CD4-positive, CD25-positive, alpha-beta regulatory T cell (primary cell): ENCODE data around the gene RAB3GAP1. TPM values are rescaled to one million over a fixed set of nuclear protein-coding genes. Genes with fewer than 3 reads are reported as not detected.
A peak's percentile ranks its signal among the peaks of the same experiment; 100 is the strongest.
"Not testable (repeated sequence)": the region's sequence is repeated elsewhere in the genome, so short reads cannot be mapped to it uniquely, and the experiment has no call there.

ENCODE experiments used
- ATAC-seq, 2 donors: fragments of 150-1000 bp; cut with Tn5 transposase; one replicate each; pipeline ENCODE4 v1.10.0; 2021; ENCODE audit warnings: low read depth in 2 of 2, moderate number of reproducible peaks in 2 of 2, moderate library complexity in 1 of 2
- DNase-seq, 3 donors: peaks; one replicate each; pipeline versions ENCODE4 v3.0.0 to v3.0.0-alpha.2; 2012 to 2022; ENCODE audit warnings: mixed read lengths in 1 of 3
- H3K27ac ChIP-seq: one replicate; pipeline ENCODE4 v1.7.0; 2013; ENCODE audit warnings: mild to moderate bottlenecking, low read length; ENCODE audit not compliant: insufficient read depth, poor library complexity, severe bottlenecking
- H3K27me3 ChIP-seq: one replicate; pipeline ENCODE4 v1.7.0; 2013; ENCODE audit warnings: low read length; ENCODE audit not compliant: control insufficient read depth, insufficient read depth
- H3K36me3 ChIP-seq: one replicate; pipeline ENCODE4 v1.7.0; 2013; ENCODE audit warnings: mild to moderate bottlenecking, low read length, moderate library complexity; ENCODE audit not compliant: control insufficient read depth, insufficient read depth
- H3K4me1 ChIP-seq: 2 replicates; pipeline ENCODE4 v1.7.0; 2013; ENCODE audit warnings: mild to moderate bottlenecking, low read length; ENCODE audit not compliant: insufficient read depth, control insufficient read depth, poor library complexity, severe bottlenecking
- H3K4me3 ChIP-seq: one replicate; pipeline ENCODE4 v1.7.0; 2013; ENCODE audit warnings: low read depth, mild to moderate bottlenecking, low read length, moderate library complexity
- H3K9me3 ChIP-seq, 2 experiments: 1 replicate in 1 of 2; 2 replicates in 1 of 2; pipeline ENCODE4 v1.7.0; 2013; ENCODE audit warnings: low read length in 2 of 2, mild to moderate bottlenecking in 1 of 2, moderate library complexity in 1 of 2; ENCODE audit not compliant: control insufficient read depth in 2 of 2
- H3K27ac Mint-ChIP-seq, 3 donors: one replicate each; pipeline ENCODE4 v1.8.0; 2020 to 2022; ENCODE audit warnings: mild to moderate bottlenecking in 3 of 3, mixed read lengths in 3 of 3, moderate library complexity in 2 of 3
- H3K27me3 Mint-ChIP-seq: one replicate; pipeline ENCODE4 v1.8.0; 2022; ENCODE audit warnings: mild to moderate bottlenecking, mixed read lengths
- H3K36me3 Mint-ChIP-seq: one replicate; pipeline ENCODE4 v1.8.0; 2020; ENCODE audit warnings: mixed read lengths
- H3K4me1 Mint-ChIP-seq, 4 donors: one replicate each; pipeline ENCODE4 v1.8.0; 2020 to 2022; ENCODE audit warnings: mixed read lengths in 4 of 4, mild to moderate bottlenecking in 1 of 4
- H3K4me3 Mint-ChIP-seq, 4 donors: one replicate each; pipeline ENCODE4 v1.8.0; 2020 to 2022; ENCODE audit warnings: mild to moderate bottlenecking in 4 of 4, mixed read lengths in 4 of 4, moderate library complexity in 3 of 4
- H3K9me3 Mint-ChIP-seq, 7 donors: one replicate each; pipeline ENCODE4 v1.8.0; 2020 to 2022; ENCODE audit warnings: mixed read lengths in 7 of 7, mild to moderate bottlenecking in 3 of 7, moderate library complexity in 2 of 7
- polyA plus RNA-seq, 4 donors: library from polyadenylated mRNA; unstranded; fragments of 300-500 nt; fragmentation: Illumina TruSeq; gene quantifications; one replicate each; pipeline ENCODE4 v1.2.3, GENCODE V29; 2021
- total RNA-seq: library from RNA; stranded (reverse); gene quantifications from one replicate; pipeline ENCODE4 v1.2.3, GENCODE V29; 2022

The RAB3GAP1 gene
- total and polyA plus RNA-seq, 5 donors from 2014 or later = 15.4 to 40.1 (median 19.7) TPM

- peaks cover 40% of the 10 kb centered on the region for H3K36me3 Mint-ChIP-seq
- H3K9me3 ChIP-seq = no peaks in the 10 kb centered on the region
Measured at GRCh38 chr2:135096665-135097446, 44.8 kb downstream of the RAB3GAP1 start.

GRCh38 chr2:135097532-135098231, 45.6 kb downstream of the RAB3GAP1 start:
- Mint-ChIP-seq H3K4me1 (peaks cover 5 to 25% (median 19%) of the 10 kb centered on the region in 4 donors), H3K27me3 (no peaks in the 10 kb centered on the region), H3K4me3 (peak overlapping the region in 1 of 4 donors; percentile 2), H3K9me3 (no peaks in the 10 kb centered on the region), H3K27ac (peak overlapping the region in 2 of 3 donors; percentile 8 to 45), H3K36me3 (peaks cover 41% of the 10 kb centered on the region)
- no peak for DNase-seq
- Histone ChIP-seq H3K9me3 (no peaks in the 10 kb centered on the region), H3K27ac (no peak overlapping the region), H3K27me3 (no peaks in the 10 kb centered on the region), H3K4me1 (no peaks in the 10 kb centered on the region), H3K4me3 (no peak overlapping the region), H3K36me3 (peaks cover 26% of the 10 kb centered on the region)
- no peak for ATAC-seq

More at GRCh38 chr2:135096665-135097446, 44.8 kb downstream of the RAB3GAP1 start:
- no peaks in the 10 kb centered on the region for H3K4me1 ChIP-seq
- no peaks in the 10 kb centered on the region for H3K27me3 Mint-ChIP-seq
- H3K36me3 ChIP-seq = peaks cover 32% of the 10 kb centered on the region
- H3K27ac ChIP-seq = no peak overlapping the region
- ATAC-seq (no peak), DNase-seq (no peak)
- H3K27me3 ChIP-seq = no peaks in the 10 kb centered on the region
- H3K4me3 ChIP-seq = no peak overlapping the region
- H3K4me3 Mint-ChIP-seq = no peak overlapping the region
- peaks cover 5 to 23% (median 19%) of the 10 kb centered on the region in 4 donors for H3K4me1 Mint-ChIP-seq
- no peaks in the 10 kb centered on the region for H3K9me3 Mint-ChIP-seq
- no peak overlapping the region for H3K27ac Mint-ChIP-seq

- ATAC-seq = no peak
- peaks cover 0 to 7% (median 0%) of the 10 kb centered on the region in 7 donors for H3K9me3 Mint-ChIP-seq
- no peak overlapping the region for H3K4me3 Mint-ChIP-seq
- Histone ChIP-seq H3K27ac (no peak overlapping the region), H3K36me3 (peaks cover 23% of the 10 kb centered on the region), H3K4me1 (no peaks in the 10 kb centered on the region), H3K27me3 (no peaks in the 10 kb centered on the region), H3K9me3 (no peaks in the 10 kb centered on the region), H3K4me3 (no peak overlapping the region)
- DNase-seq = no peak
- peaks cover 11 to 23% (median 17%) of the 10 kb centered on the region in 4 donors for H3K4me1 Mint-ChIP-seq
- H3K27me3 Mint-ChIP-seq = no peaks in the 10 kb centered on the region
- peaks cover 40% of the 10 kb centered on the region for H3K36me3 Mint-ChIP-seq
- peak overlapping the region in 1 of 3 donors; percentile 6 for H3K27ac Mint-ChIP-seq
Measured at GRCh38 chr2:135099802-135100483, 47.9 kb downstream of the RAB3GAP1 start.

- Histone ChIP-seq H3K4me3 (no peak overlapping the region), H3K27me3 (no peaks in the 10 kb centered on the region), H3K27ac (no peak overlapping the region), H3K4me1 (no peaks in the 10 kb centered on the region), H3K9me3 (no peaks in the 10 kb centered on the region), H3K36me3 (peaks cover 19% of the 10 kb centered on the region)
- peaks cover 30% of the 10 kb centered on the region for H3K36me3 Mint-ChIP-seq
- peak overlapping the region in 1 of 4 donors; percentile 17 for H3K4me3 Mint-ChIP-seq
- H3K4me1 Mint-ChIP-seq = peaks cover 15 to 20% (median 17%) of the 10 kb centered on the region in 4 donors
- H3K27me3 Mint-ChIP-seq = no peaks in the 10 kb centered on the region
- peaks cover 0 to 10% (median 2%) of the 10 kb centered on the region in 7 donors for H3K9me3 Mint-ChIP-seq
- DNase-seq = peak in 1 of 3 donors; percentile 6
- H3K27ac Mint-ChIP-seq = peak overlapping the region in 1 of 3 donors; percentile 34
- ATAC-seq = no peak
Measured at GRCh38 chr2:135103843-135104242, 51.8 kb downstream of the RAB3GAP1 start.

GRCh38 chr2:135105513-135106316, 53.6 kb downstream of the RAB3GAP1 start:
- not testable (repeated sequence) for H3K9me3 Mint-ChIP-seq, H3K4me1 ChIP-seq, H3K4me3 Mint-ChIP-seq, H3K27ac Mint-ChIP-seq, ATAC-seq, H3K27ac ChIP-seq, H3K27me3 ChIP-seq, H3K27me3 Mint-ChIP-seq, H3K9me3 ChIP-seq, DNase-seq, H3K4me3 ChIP-seq
- H3K36me3 Mint-ChIP-seq = peaks cover 38% of the 10 kb centered on the region
- H3K36me3 ChIP-seq = peaks cover 19% of the 10 kb centered on the region
- H3K4me1 Mint-ChIP-seq = peaks cover 8 to 15% (median 13%) of the 10 kb centered on the region in 4 donors

GRCh38 chr2:135113322-135113721, 61.2 kb downstream of the RAB3GAP1 start:
- peaks cover 3 to 18% (median 13%) of the 10 kb centered on the region in 4 donors for H3K4me1 Mint-ChIP-seq
- H3K9me3 Mint-ChIP-seq = no peaks in the 10 kb centered on the region
- Histone ChIP-seq H3K27me3 (no peaks in the 10 kb centered on the region), H3K4me3 (no peak overlapping the region), H3K36me3 (peaks cover 30% of the 10 kb centered on the region), H3K9me3 (no peaks in the 10 kb centered on the region), H3K4me1 (no peaks in the 10 kb centered on the region), H3K27ac (no peak overlapping the region)
- DNase-seq = no peak
- H3K36me3 Mint-ChIP-seq = peaks cover 29% of the 10 kb centered on the region
- ATAC-seq = no peak
- no peaks in the 10 kb centered on the region for H3K27me3 Mint-ChIP-seq
- no peak overlapping the region for H3K4me3 Mint-ChIP-seq
- H3K27ac Mint-ChIP-seq = no peak overlapping the region

- Histone ChIP-seq H3K36me3 (peaks cover 31% of the 10 kb centered on the region), H3K27ac (no peak overlapping the region), H3K9me3 (no peaks in the 10 kb centered on the region), H3K4me3 (no peak overlapping the region), H3K4me1 (no peaks in the 10 kb centered on the region), H3K27me3 (no peaks in the 10 kb centered on the region)
- H3K9me3 Mint-ChIP-seq = no peaks in the 10 kb centered on the region
- H3K36me3 Mint-ChIP-seq = peaks cover 32% of the 10 kb centered on the region
- no peak for DNase-seq
- H3K4me3 Mint-ChIP-seq = no peak overlapping the region
- no peak for ATAC-seq
- no peaks in the 10 kb centered on the region for H3K27me3 Mint-ChIP-seq
- H3K27ac Mint-ChIP-seq = peak overlapping the region in 1 of 3 donors; percentile 64
- H3K4me1 Mint-ChIP-seq = peaks cover 0 to 18% (median 6%) of the 10 kb centered on the region in 4 donors
Measured at GRCh38 chr2:135119582-135119981, 67.5 kb downstream of the RAB3GAP1 start.
